GM12878 (cell line): ENCODE results near the gene NTN1. TPM values are rescaled to one million over a fixed set of nuclear protein-coding genes. Genes with fewer than 3 reads are reported as not detected.

Experiments used
- ATAC-seq: fragments of 200-7000 bp; cut with Tn5 transposase; 3 replicates; pipeline ENCODE4 v1.9.1; 2020; ENCODE audit warnings: mild to moderate bottlenecking, moderate library complexity
- BruUV-seq: library from RNA; stranded (reverse); fragments of 400-500 nt; replicated peaks from 2 replicates; lab custom pipeline; 2021; lab: Mats Ljungman, UMichigan
- CTCF ChIA-PET: fragments of 300-600 bp; sonication (Branson Sonifier 250); formaldehyde crosslinking; extraction: SDS; loops from one replicate; lab custom pipeline; 2021; ENCODE audit warnings: inconsistent platforms; lab: Yijun Ruan, JAX
- POLR2A ChIA-PET: fragments of 350-600 bp; formaldehyde crosslinking; extraction: SDS; loops from one replicate; lab custom pipeline; 2021; ENCODE audit warnings: inconsistent platforms; lab: Charles Lee
- RAD21 ChIA-PET: fragments of 300-600 bp; sonication (Branson Sonifier 250); formaldehyde crosslinking; loops from one replicate; lab custom pipeline; 2023; ENCODE audit warnings: antibody characterized with exemption; ENCODE audit not compliant: unreplicated experiment; lab: Charles Lee
- SMC1A ChIA-PET: fragments of 300-600 bp; sonication (Branson Sonifier 250); formaldehyde crosslinking; loops from one replicate; lab custom pipeline; 2023; ENCODE audit not compliant: unreplicated experiment, uncharacterized antibody; lab: Charles Lee
- DNase-seq: peaks from one replicate; pipeline ENCODE4 v3.0.0-alpha.2; 2011; ENCODE audit warnings: low read depth, low spot score
- FAIRE-seq: peaks from 3 replicates; lab custom pipeline; 2011; peaks lifted over from hg19 to GRCh38; lab: Jason Lieb, UNC
- H2AFZ ChIP-seq: 2 replicates; pipeline ENCODE4 v1.6.0; 2011; ENCODE audit warnings: low read depth, low read length, control low read depth; ENCODE audit not compliant: control insufficient read depth
- H3K27ac ChIP-seq: 2 replicates; pipeline ENCODE4 v1.5.1; 2011; ENCODE audit warnings: control low read depth; ENCODE audit not compliant: control insufficient read depth, insufficient read depth
- H3K27me3 ChIP-seq, 2 experiments: replicated peaks in 1 of 2; 2 replicates each; pipeline versions ENCODE4 v1.6.0 to v1.6.1; 2011; ENCODE audit warnings: low read length in 1 of 2; ENCODE audit not compliant: control insufficient read depth in 2 of 2, insufficient read depth in 2 of 2
- H3K36me3 ChIP-seq, 2 experiments: 2 replicates each; pipeline ENCODE4 v1.5.1; 2011; ENCODE audit warnings: low read length in 1 of 2; ENCODE audit not compliant: control insufficient read depth in 2 of 2, insufficient read depth in 2 of 2
- H3K4me1 ChIP-seq: 2 replicates; pipeline ENCODE4 v1.6.1; 2011; ENCODE audit warnings: mild to moderate bottlenecking, low read length, moderate library complexity, mixed read lengths; ENCODE audit not compliant: control insufficient read depth, insufficient read depth
- H3K4me2 ChIP-seq: 2 replicates; pipeline ENCODE4 v1.6.0; 2011; ENCODE audit warnings: control low read depth; ENCODE audit not compliant: control insufficient read depth, insufficient read depth
- H3K4me3 ChIP-seq: fragments of 200-600 bp; sonication (generic); 2 replicates; pipeline ENCODE4 v1.5.1; 2016
- H3K79me2 ChIP-seq: 2 replicates; pipeline ENCODE4 v1.6.0; 2011; ENCODE audit warnings: low read length; ENCODE audit not compliant: control insufficient read depth, insufficient read depth
- H3K9ac ChIP-seq: 2 replicates; pipeline ENCODE4 v1.8.0; 2011; ENCODE audit warnings: low read length, control low read depth, mixed read lengths; ENCODE audit not compliant: control insufficient read depth, insufficient read depth
- H3K9me3 ChIP-seq: replicated peaks from 3 replicates; pipeline ENCODE4 v1.5.1; 2011; ENCODE audit warnings: mild to moderate bottlenecking, low read length; ENCODE audit not compliant: control insufficient read depth, insufficient read depth
- H4K20me1 ChIP-seq: 2 replicates; pipeline ENCODE4 v1.6.0; 2011; ENCODE audit not compliant: control insufficient read depth, insufficient read depth
- BMI1 ChIP-seq: fragments of 450-650 bp; IDR thresholded peaks from 2 replicates; pipeline ENCODE4 v1.6.1; 2016; ENCODE audit warnings: mild to moderate bottlenecking, moderate library complexity, borderline replicate concordance
- EGR1 ChIP-seq, 2 experiments: IDR thresholded peaks; 1 replicate in 1 of 2; 2 replicates in 1 of 2; pipeline ENCODE4 v1.6.1; 2011 to 2012; ENCODE audit warnings: low read depth in 2 of 2, low read length in 2 of 2, borderline replicate concordance in 1 of 2, mild to moderate bottlenecking in 1 of 2, moderate library complexity in 1 of 2
- LARP7 ChIP-seq: fragments of 450-650 bp; IDR thresholded peaks from 2 replicates; pipeline ENCODE4 v1.6.1; 2017; ENCODE audit warnings: mild to moderate bottlenecking
- MEF2B ChIP-seq: fragments of 450-650 bp; IDR thresholded peaks from 2 replicates; pipeline ENCODE4 v1.6.1; 2018; ENCODE audit warnings: mild to moderate bottlenecking, moderate library complexity; ENCODE audit not compliant: partially characterized antibody, poor library complexity, severe bottlenecking
- RAD51 ChIP-seq: fragments of 450-650 bp; IDR thresholded peaks from 2 replicates; pipeline ENCODE4 v1.6.1; 2016; ENCODE audit warnings: moderate library complexity, mild to moderate bottlenecking, inconsistent platforms
- WGBS: methylation state at CpG from one replicate; pipeline ENCODE4 v1.1.6; 2016; ENCODE audit warnings: low lambda C conversion rate; ENCODE audit not compliant: insufficient replicate concordance, insufficient coverage; ENCODE audit errors: missing lambda C conversion rate; 5-methylcytosine and 5-hydroxymethylcytosine counted together
- in situ Hi-C: fragments of 300-500 bp; cut with MboI; formaldehyde crosslinking; loops from 9 replicates; pipeline ENCODE4 v1.14.3; 2018; ENCODE audit warnings: mixed read lengths
- intact Hi-C: fragments of 100-400 bp; cut with micrococcal nuclease; formaldehyde crosslinking; loops from one replicate; pipeline ENCODE4 v1.14.2; 2022; ENCODE audit not compliant: unreplicated experiment
- polyA plus RNA-seq, 11 experiments: library from polyadenylated mRNA; depleted of rRNA in 4 of 11; unstranded in 6 of 11; stranded (reverse) in 5 of 11; fragments of >200 nt; fragmentation: Nextera tagmentation in 4 of 11; fragmentation: Illumina TruSeq in 1 of 11; extraction: Ambion mirVana in 4 of 11; extraction: Trizol in 1 of 11; gene quantifications; 1 replicate in 1 of 11; 2 replicates in 10 of 11; pipeline versions ENCODE4 v1.2.1 to v1.2.3, GENCODE V29; 2011 to 2016; ENCODE audit warnings: inconsistent platforms in 2 of 11, missing spikeins in 2 of 11, low read depth in 1 of 11
- total RNA-seq, 4 experiments: library from RNA; depleted of rRNA in 3 of 4; stranded (reverse); fragments of >200 nt in 3 of 4; fragmentation: Illumina TruSeq in 1 of 4; extraction: Trizol in 1 of 4; gene quantifications; 2 replicates each; pipeline versions ENCODE4 v1.2.1 to v1.2.3, GENCODE V29; 2013 to 2021
- TF ChIP-seq, protein P1 (sequence below): IDR thresholded peaks from 2 replicates; pipeline ENCODE4 v1.6.1; 2012; ENCODE audit warnings: mild to moderate bottlenecking, low read depth, low read length

The NTN1 gene
- total and polyA plus RNA-seq, 10 of the 15 experiments (the other 5 are each of a cell fraction or from before 2014, with no cell fraction given) = 0.02 to 0.89 (median 0.35) TPM

DNA sequence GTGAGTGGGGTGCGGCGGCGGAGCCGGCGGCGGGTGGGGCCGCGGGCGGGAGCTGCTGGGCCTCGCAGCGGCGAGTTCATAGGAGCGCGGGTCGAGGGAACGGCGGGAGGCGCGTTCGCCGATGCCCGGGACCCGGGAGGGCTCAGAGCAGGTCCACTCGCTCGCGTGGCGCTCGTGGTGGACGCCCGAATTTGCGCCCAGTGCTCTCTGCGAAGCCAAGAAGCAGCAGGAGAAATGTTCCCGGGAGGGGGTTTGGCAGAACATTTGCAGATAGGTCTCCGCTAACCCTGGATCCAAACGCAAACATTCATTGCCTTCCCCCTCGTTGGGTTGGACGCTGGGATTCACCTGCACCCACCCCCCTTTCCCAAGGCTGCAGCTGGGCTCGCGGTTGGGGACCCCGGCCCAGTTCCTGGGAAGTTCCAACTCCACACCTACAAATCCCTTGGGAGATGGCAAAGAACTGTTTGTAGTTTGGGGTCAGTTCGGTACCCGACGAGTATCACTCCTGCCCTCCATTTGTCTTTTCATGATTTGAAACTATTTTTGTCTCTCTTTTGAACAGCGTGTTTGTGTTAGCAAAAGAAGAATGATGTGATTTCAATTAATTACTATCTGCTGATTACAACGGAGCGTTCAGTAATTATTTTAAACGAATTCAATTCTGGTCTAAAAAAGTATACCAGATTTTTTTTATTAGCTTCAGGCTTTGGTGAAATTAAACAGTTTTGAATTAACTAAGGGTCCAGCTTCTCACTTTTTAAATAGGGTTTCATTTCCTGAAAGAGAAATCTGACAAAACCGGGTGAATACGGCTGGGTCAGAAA, 2.3 kb downstream of the NTN1 start:
- ChIA-PET CTCF (no interaction called here), POLR2A (interaction anchor here (0.6 kb wide), 2 partner anchors 27 to 242 kb away, joined by 3 to 6 read pairs; no protein-coding TSS in a partner anchor), SMC1A (no interaction called here), RAD21 (no interaction called here)
- TF ChIP-seq LARP7 (no peak), MEF2B (no peak)
- H3K4me1 ChIP-seq = peaks cover 15% of the 10 kb centered on the region
- no peak overlapping the region for H3K9ac ChIP-seq
- H3K79me2 ChIP-seq = no peaks in the 10 kb centered on the region
- no peak overlapping the region for H2AFZ ChIP-seq
- ATAC-seq (no peak), FAIRE-seq (no peak), DNase-seq (no peak)
- H3K27me3 ChIP-seq = peaks cover 17 to 26% of the 10 kb centered on the region in 2 experiments
- in situ Hi-C loops (no loop called here), intact Hi-C loops (no loop called here)
- BruUV-seq = no TSS peak
- no peak overlapping the region for H3K4me2 ChIP-seq
- no peak overlapping the region for H3K27ac ChIP-seq
- WGBS = 53% methylated on average over 40 of the region's 49 CpGs
- H3K9me3 ChIP-seq = peaks cover 5% of the 10 kb centered on the region; the same call in 2 of the 3 replicates
- H3K36me3 ChIP-seq = no peaks in the 10 kb centered on the region
- H4K20me1 ChIP-seq = no peaks in the 10 kb centered on the region
- no peak overlapping the region for H3K4me3 ChIP-seq

DNA sequence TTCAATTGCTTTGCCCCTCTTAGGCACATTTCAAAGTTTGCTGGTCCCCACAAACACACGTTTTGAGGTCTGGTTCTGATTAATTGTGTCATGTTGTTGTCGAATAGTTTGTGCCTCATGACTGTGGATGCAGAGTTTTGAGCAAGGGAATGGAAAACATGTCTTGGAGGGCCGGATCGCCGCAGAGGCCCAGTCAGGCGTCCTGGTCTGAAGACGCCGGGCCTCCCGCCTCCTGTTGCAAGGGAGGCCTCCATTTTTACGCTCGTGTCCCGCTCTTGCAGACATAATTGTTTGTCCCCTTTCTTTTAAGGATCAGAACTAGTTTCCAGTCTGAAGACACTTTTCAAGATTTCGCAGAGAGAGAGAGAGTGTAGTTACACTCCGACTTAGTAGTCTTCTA, 3.2 kb downstream of the NTN1 start:
- TF ChIP-seq, protein P1, sequence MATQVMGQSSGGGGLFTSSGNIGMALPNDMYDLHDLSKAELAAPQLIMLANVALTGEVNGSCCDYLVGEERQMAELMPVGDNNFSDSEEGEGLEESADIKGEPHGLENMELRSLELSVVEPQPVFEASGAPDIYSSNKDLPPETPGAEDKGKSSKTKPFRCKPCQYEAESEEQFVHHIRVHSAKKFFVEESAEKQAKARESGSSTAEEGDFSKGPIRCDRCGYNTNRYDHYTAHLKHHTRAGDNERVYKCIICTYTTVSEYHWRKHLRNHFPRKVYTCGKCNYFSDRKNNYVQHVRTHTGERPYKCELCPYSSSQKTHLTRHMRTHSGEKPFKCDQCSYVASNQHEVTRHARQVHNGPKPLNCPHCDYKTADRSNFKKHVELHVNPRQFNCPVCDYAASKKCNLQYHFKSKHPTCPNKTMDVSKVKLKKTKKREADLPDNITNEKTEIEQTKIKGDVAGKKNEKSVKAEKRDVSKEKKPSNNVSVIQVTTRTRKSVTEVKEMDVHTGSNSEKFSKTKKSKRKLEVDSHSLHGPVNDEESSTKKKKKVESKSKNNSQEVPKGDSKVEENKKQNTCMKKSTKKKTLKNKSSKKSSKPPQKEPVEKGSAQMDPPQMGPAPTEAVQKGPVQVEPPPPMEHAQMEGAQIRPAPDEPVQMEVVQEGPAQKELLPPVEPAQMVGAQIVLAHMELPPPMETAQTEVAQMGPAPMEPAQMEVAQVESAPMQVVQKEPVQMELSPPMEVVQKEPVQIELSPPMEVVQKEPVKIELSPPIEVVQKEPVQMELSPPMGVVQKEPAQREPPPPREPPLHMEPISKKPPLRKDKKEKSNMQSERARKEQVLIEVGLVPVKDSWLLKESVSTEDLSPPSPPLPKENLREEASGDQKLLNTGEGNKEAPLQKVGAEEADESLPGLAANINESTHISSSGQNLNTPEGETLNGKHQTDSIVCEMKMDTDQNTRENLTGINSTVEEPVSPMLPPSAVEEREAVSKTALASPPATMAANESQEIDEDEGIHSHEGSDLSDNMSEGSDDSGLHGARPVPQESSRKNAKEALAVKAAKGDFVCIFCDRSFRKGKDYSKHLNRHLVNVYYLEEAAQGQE = no peak
- TF ChIP-seq EGR1 (IDR thresholded peaks at IDR 0.05; ENCODE audit: borderline replicate concordance in 1 of 2, low read depth in 2 of 2, low read length in 2 of 2) (no peak), RAD51 (no peak), BMI1 (no peak)
- Histone ChIP-seq H3K79me2 (no peaks in the 10 kb centered on the region), H3K4me3 (no peak overlapping the region), H3K27me3 (peaks cover 17 to 24% of the 10 kb centered on the region in 2 experiments), H3K4me2 (no peak overlapping the region), H4K20me1 (no peaks in the 10 kb centered on the region), H2AFZ (no peak overlapping the region), H3K4me1 (peaks cover 15% of the 10 kb centered on the region), H3K9ac (no peak overlapping the region), H3K36me3 (no peaks in the 10 kb centered on the region), H3K9me3 (peaks cover 5% of the 10 kb centered on the region; the same call in 2 of the 3 replicates), H3K27ac (no peak overlapping the region)
- BruUV-seq = no TSS peak
- CTCF ChIA-PET = no interaction called here
- intact Hi-C loops = no loop called here
- no peak for FAIRE-seq
- DNase-seq = no peak
- POLR2A ChIA-PET = interaction anchor here (0.6 kb wide), 1 partner anchor 241 kb away, joined by 3 read pairs; no protein-coding TSS in a partner anchor
- SMC1A ChIA-PET = no interaction called here
- ATAC-seq = no peak
- in situ Hi-C loops = no loop called here
- RAD21 ChIA-PET = no interaction called here
- WGBS = 56% methylated on average over 14 of the region's 14 CpGs
